ENCODE measurements around the gene BTNL2. TPM values are rescaled to one million over a fixed set of nuclear protein-coding genes. Genes with fewer than 3 reads are reported as not detected.

BTNL2 gene
- total and polyA plus RNA-seq, 2 donors from 2014 or later = not detected

DNA sequence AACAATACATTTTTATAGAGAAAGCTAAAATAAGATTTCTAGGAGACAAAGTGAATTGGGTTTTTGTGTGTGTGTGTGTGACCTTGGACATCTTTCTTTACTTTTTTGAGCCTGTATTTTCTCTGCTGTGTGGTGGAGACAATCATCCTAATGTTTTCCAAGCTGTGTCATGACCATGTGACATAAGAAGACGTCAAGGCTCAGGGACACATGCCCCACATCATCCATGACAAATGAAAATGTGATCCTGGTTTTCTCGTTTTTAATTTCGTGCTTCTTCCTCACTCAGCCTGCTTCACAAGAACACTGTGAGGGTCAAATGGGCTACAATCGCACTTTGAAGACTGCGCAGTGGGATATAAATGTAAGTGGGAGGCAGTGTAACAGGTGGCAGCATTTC lies 3.9 kb upstream of the BTNL2 start:
- Histone ChIP-seq H3K4me3 (ENCODE audit: low read length in 3 of 3) (no peak overlapping the region), H3K4me1 (ENCODE audit: control insufficient read depth in 2 of 3, insufficient read depth in 2 of 3, low read depth in 1 of 3, low read length in 3 of 3) (no peaks in the 10 kb centered on the region), H3K36me3 (ENCODE audit: control insufficient read depth in 2 of 3, insufficient read depth in 3 of 3, low read length in 3 of 3) (no peaks in the 10 kb centered on the region), H3K9ac (ENCODE audit: low read length in 3 of 3) (no peak overlapping the region), H3K9me3 (ENCODE audit: control insufficient read depth in 2 of 3, insufficient read depth in 1 of 3, low read length in 3 of 3) (no peaks in the 10 kb centered on the region), H3K27me3 (ENCODE audit: control insufficient read depth, insufficient read depth, low read length) (peaks cover 2% of the 10 kb centered on the region), H3K27ac (ENCODE audit: low read depth in 2 of 2, low read length in 2 of 2) (no peak overlapping the region)
- FAIRE-seq (no peak), DNase-seq (peak in 1 of 5 donors; percentile 28)
- TF ChIP-seq, protein P1, sequence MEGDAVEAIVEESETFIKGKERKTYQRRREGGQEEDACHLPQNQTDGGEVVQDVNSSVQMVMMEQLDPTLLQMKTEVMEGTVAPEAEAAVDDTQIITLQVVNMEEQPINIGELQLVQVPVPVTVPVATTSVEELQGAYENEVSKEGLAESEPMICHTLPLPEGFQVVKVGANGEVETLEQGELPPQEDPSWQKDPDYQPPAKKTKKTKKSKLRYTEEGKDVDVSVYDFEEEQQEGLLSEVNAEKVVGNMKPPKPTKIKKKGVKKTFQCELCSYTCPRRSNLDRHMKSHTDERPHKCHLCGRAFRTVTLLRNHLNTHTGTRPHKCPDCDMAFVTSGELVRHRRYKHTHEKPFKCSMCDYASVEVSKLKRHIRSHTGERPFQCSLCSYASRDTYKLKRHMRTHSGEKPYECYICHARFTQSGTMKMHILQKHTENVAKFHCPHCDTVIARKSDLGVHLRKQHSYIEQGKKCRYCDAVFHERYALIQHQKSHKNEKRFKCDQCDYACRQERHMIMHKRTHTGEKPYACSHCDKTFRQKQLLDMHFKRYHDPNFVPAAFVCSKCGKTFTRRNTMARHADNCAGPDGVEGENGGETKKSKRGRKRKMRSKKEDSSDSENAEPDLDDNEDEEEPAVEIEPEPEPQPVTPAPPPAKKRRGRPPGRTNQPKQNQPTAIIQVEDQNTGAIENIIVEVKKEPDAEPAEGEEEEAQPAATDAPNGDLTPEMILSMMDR (IDR thresholded peaks at IDR 0.05; ENCODE audit: borderline replicate concordance, extremely low read depth, insufficient read depth) = no peak
- intact Hi-C loops (cut with DNase I) = loop anchor here (10.0 kb wide), 1 partner anchor 294 kb away; no protein-coding TSS in a partner anchor

DNA sequence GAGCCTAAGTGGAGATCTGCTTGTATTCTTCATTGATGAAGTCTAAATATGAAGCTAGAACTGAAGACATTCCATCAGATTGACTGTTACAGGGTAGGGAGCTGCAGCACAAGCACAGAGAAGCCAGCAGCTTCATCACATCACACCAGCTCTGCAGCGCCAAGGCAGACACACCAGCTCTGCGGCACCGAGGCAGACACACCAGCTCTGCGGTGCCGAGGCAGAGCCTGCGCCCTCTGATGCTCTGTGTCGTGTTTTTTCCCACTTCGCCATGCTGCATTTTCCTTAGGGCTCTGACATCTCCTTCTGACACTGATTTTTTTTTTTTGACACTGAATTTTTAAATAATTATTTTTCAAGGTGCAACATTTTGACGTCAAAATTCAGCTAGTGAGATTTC lies 784 bp downstream of the BTNL2 start:
- no peaks in the 10 kb centered on the region for H3K9me3 ChIP-seq (ENCODE audit: control insufficient read depth in 2 of 3, insufficient read depth in 1 of 3, low read length in 3 of 3)
- no peaks in the 10 kb centered on the region for H3K27me3 ChIP-seq (ENCODE audit: control insufficient read depth, insufficient read depth, low read length)
- DNase-seq (no peak), FAIRE-seq (no peak)
- intact Hi-C loops (cut with DNase I) = no loop called here
- no peak overlapping the region for H3K27ac ChIP-seq (ENCODE audit: low read depth in 2 of 2, low read length in 2 of 2)
- H3K4me3 ChIP-seq (ENCODE audit: low read length in 3 of 3) = no peak overlapping the region
- H3K9ac ChIP-seq (ENCODE audit: low read length in 3 of 3) = no peak overlapping the region
- no peaks in the 10 kb centered on the region for H3K4me1 ChIP-seq (ENCODE audit: control insufficient read depth in 2 of 3, insufficient read depth in 2 of 3, low read depth in 1 of 3, low read length in 3 of 3)
- H3K36me3 ChIP-seq (ENCODE audit: control insufficient read depth in 2 of 3, insufficient read depth in 3 of 3, low read length in 3 of 3) = no peaks in the 10 kb centered on the region
- TF ChIP-seq, protein P1 (IDR thresholded peaks at IDR 0.05; ENCODE audit: borderline replicate concordance, extremely low read depth, insufficient read depth) = no peak

DNA sequence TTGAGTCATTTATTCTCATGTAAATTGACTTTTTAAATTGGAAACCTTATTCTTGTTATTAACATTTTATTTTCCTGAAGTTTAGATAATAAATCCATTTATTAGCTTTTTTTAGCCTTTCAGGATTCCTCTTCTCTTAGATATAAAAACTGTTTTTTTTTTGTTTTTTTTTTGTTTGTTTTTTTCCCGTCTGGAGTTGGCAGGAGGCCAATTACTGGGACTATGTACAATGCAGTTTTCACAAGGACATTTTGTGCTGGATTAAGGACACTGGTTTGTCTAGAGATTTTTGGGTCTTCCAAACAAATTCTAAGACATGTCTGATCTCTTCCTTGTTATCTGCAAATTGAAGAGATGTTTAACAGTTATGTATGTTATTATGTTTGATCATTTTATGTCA lies 1.3 kb downstream of the BTNL2 start:
- no peaks in the 10 kb centered on the region for H3K27me3 ChIP-seq (ENCODE audit: control insufficient read depth, insufficient read depth, low read length)
- no peaks in the 10 kb centered on the region for H3K4me1 ChIP-seq (ENCODE audit: control insufficient read depth in 2 of 3, insufficient read depth in 2 of 3, low read depth in 1 of 3, low read length in 3 of 3)
- H3K4me3 ChIP-seq (ENCODE audit: low read length in 3 of 3) = no peak overlapping the region
- DNase-seq = no peak
- intact Hi-C loops (cut with DNase I) = no loop called here
- H3K9me3 ChIP-seq (ENCODE audit: control insufficient read depth in 2 of 3, insufficient read depth in 1 of 3, low read length in 3 of 3) = no peaks in the 10 kb centered on the region
- FAIRE-seq = peak; percentile 13
- H3K27ac ChIP-seq (ENCODE audit: low read depth in 2 of 2, low read length in 2 of 2) = no peak overlapping the region
- no peaks in the 10 kb centered on the region for H3K36me3 ChIP-seq (ENCODE audit: control insufficient read depth in 2 of 3, insufficient read depth in 3 of 3, low read length in 3 of 3)
- TF ChIP-seq, protein P1 (IDR thresholded peaks at IDR 0.05; ENCODE audit: borderline replicate concordance, extremely low read depth, insufficient read depth) = no peak
- H3K9ac ChIP-seq (ENCODE audit: low read length in 3 of 3) = no peak overlapping the region

DNA sequence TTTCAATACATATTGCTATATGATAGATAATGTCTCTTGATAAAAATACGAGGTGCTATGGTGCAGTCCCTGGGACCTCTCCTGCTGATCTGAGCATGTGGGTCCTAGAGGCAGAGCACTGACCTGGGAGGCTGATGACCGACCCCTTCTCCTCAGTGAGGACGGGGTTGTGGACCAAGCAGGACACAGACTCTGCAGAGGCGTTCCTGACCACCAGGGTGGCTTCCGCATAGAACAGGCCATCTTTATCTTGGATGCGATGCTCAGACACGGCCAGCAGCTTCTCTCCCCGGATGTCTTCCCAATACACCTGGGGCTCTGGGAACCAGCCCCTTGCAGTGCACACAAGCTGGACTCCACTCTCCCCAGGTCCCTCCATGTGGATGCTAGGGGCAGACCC lies 4.2 kb downstream of the BTNL2 start:
- Histone ChIP-seq H3K27me3 (ENCODE audit: control insufficient read depth, insufficient read depth, low read length) (no peaks in the 10 kb centered on the region), H3K4me3 (ENCODE audit: low read length in 3 of 3) (no peak overlapping the region), H3K9me3 (ENCODE audit: control insufficient read depth in 2 of 3, insufficient read depth in 1 of 3, low read length in 3 of 3) (no peaks in the 10 kb centered on the region), H3K36me3 (ENCODE audit: control insufficient read depth in 2 of 3, insufficient read depth in 3 of 3, low read length in 3 of 3) (no peaks in the 10 kb centered on the region), H3K27ac (ENCODE audit: low read depth in 2 of 2, low read length in 2 of 2) (no peak overlapping the region), H3K9ac (ENCODE audit: low read length in 3 of 3) (no peak overlapping the region), H3K4me1 (ENCODE audit: control insufficient read depth in 2 of 3, insufficient read depth in 2 of 3, low read depth in 1 of 3, low read length in 3 of 3) (no peaks in the 10 kb centered on the region)
- DNase-seq (no peak), FAIRE-seq (no peak)
- intact Hi-C loops (cut with DNase I) = no loop called here
- TF ChIP-seq, protein P1 (IDR thresholded peaks at IDR 0.05; ENCODE audit: borderline replicate concordance, extremely low read depth, insufficient read depth) = no peak
